IMR-90 (cell line): Measurements from ENCODE around the gene CWC15. TPM values are rescaled to one million over a fixed set of nuclear protein-coding genes. Genes with fewer than 3 reads are reported as not detected.

Experiments
- ATAC-seq: fragments of 200-7000 bp; cut with Tn5 transposase; 2 replicates; pipeline ENCODE4 v1.9.1; 2020; ENCODE audit warnings: low read depth, mild to moderate bottlenecking, moderate library complexity
- BruUV-seq: library from RNA; stranded (reverse); fragments of 400-500 nt; replicated peaks from 2 replicates; lab custom pipeline; 2021; lab: Mats Ljungman, UMichigan
- CTCF ChIA-PET: fragments of 300-600 bp; formaldehyde crosslinking; extraction: SDS; loops from one replicate; lab custom pipeline; 2021; ENCODE audit warnings: antibody characterized with exemption; lab: Yijun Ruan, JAX
- POLR2A ChIA-PET: fragments of 300-600 bp; sonication (Branson Sonifier 250); formaldehyde crosslinking; loops from one replicate; lab custom pipeline; 2022; ENCODE audit warnings: antibody characterized with exemption; ENCODE audit not compliant: unreplicated experiment; lab: Charles Lee
- DNase-seq: peaks from one replicate; pipeline ENCODE4 v3.0.0; 2013
- H2AFZ ChIP-seq: replicated peaks from 2 replicates; pipeline ENCODE3; 2013; ENCODE audit warnings: low read length, mild to moderate bottlenecking; ENCODE audit not compliant: poor library complexity
- H2AK5ac ChIP-seq: 2 replicates; pipeline ENCODE4 v1.6.1; 2013; ENCODE audit warnings: low read depth, low read length, inconsistent platforms
- H2AK9ac ChIP-seq: replicated peaks from 2 replicates; pipeline ENCODE3; 2013; ENCODE audit warnings: mild to moderate bottlenecking, low read depth, low read length, moderate library complexity; ENCODE audit not compliant: poor library complexity
- H2BK120ac ChIP-seq: 2 replicates; pipeline ENCODE4 v1.6.1; 2013; ENCODE audit warnings: low read depth, low read length, inconsistent platforms
- H2BK15ac ChIP-seq: 3 replicates; pipeline ENCODE4 v1.6.1; 2013; ENCODE audit warnings: low read depth, low read length, inconsistent platforms
- H2BK20ac ChIP-seq: 2 replicates; pipeline ENCODE4 v1.6.1; 2013; ENCODE audit warnings: low read depth, mild to moderate bottlenecking, inconsistent platforms, low read length, moderate library complexity
- H2BK5ac ChIP-seq: 2 replicates; pipeline ENCODE4 v1.6.1; 2013; ENCODE audit warnings: mild to moderate bottlenecking, low read depth, low read length, inconsistent platforms; ENCODE audit not compliant: poor library complexity, severe bottlenecking
- H3K14ac ChIP-seq: replicated peaks from 2 replicates; pipeline ENCODE4 v1.6.1; 2013; ENCODE audit warnings: low read depth, low read length, inconsistent platforms
- H3K18ac ChIP-seq: 2 replicates; pipeline ENCODE4 v1.6.1; 2013; ENCODE audit warnings: low read depth, low read length, control low read depth
- H3K23ac ChIP-seq: 2 replicates; pipeline ENCODE4 v1.6.1; 2013; ENCODE audit warnings: low read depth, low read length, inconsistent platforms
- H3K27ac ChIP-seq: 2 replicates; pipeline ENCODE4 v1.5.1; 2013; ENCODE audit warnings: mild to moderate bottlenecking, control low read depth, low read length; ENCODE audit not compliant: insufficient read depth
- H3K27me3 ChIP-seq: 2 replicates; pipeline ENCODE4 v1.6.1; 2013; ENCODE audit warnings: low read length; ENCODE audit not compliant: control insufficient read depth, insufficient read depth
- H3K36me3 ChIP-seq: 2 replicates; pipeline ENCODE4 v1.6.1; 2013; ENCODE audit warnings: low read length, mixed read lengths; ENCODE audit not compliant: control insufficient read depth, insufficient read depth
- H3K4ac ChIP-seq: 2 replicates; pipeline ENCODE4 v1.6.1; 2013; ENCODE audit warnings: low read depth, low read length, inconsistent platforms
- H3K4me1 ChIP-seq: 2 replicates; pipeline ENCODE4 v1.6.1; 2013; ENCODE audit warnings: low read length, mixed read lengths; ENCODE audit not compliant: control insufficient read depth, insufficient read depth
- H3K4me2 ChIP-seq: 2 replicates; pipeline ENCODE4 v1.6.1; 2013; ENCODE audit warnings: low read depth, mild to moderate bottlenecking, control low read depth, low read length, moderate library complexity
- H3K4me3 ChIP-seq: 2 replicates; pipeline ENCODE4 v1.5.1; 2013; ENCODE audit warnings: low read depth, mild to moderate bottlenecking, control low read depth, low read length, moderate library complexity; ENCODE audit not compliant: insufficient read depth
- H3K56ac ChIP-seq: 2 replicates; pipeline ENCODE4 v1.6.1; 2013; ENCODE audit warnings: low read length, inconsistent platforms; ENCODE audit not compliant: insufficient read depth; ENCODE audit errors: extremely low read depth
- H3K79me1 ChIP-seq, 2 experiments: 2 replicates each; pipeline ENCODE4 v1.6.1; 2013; ENCODE audit warnings: low read length in 2 of 2, inconsistent platforms in 1 of 2, low read depth in 1 of 2
- H3K9ac ChIP-seq: 2 replicates; pipeline ENCODE4 v1.6.1; 2013; ENCODE audit warnings: low read depth, low read length, control low read depth
- H3K9me1 ChIP-seq: 2 replicates; pipeline ENCODE4 v1.6.1; 2013; ENCODE audit warnings: low read length, inconsistent platforms; ENCODE audit not compliant: insufficient read depth
- H3K9me3 ChIP-seq: 2 replicates; pipeline ENCODE4 v1.6.1; 2013; ENCODE audit warnings: low read length; ENCODE audit not compliant: control insufficient read depth, insufficient read depth
- H4K20me1 ChIP-seq: 2 replicates; pipeline ENCODE4 v1.6.1; 2013; ENCODE audit warnings: low read length, inconsistent platforms; ENCODE audit not compliant: insufficient read depth
- H4K5ac ChIP-seq: 2 replicates; pipeline ENCODE4 v1.6.1; 2013; ENCODE audit warnings: mild to moderate bottlenecking, low read depth, low read length, control low read depth
- H4K8ac ChIP-seq, 2 experiments: 2 replicates each; pipeline ENCODE4 v1.6.1; 2013; ENCODE audit warnings: low read depth in 2 of 2, low read length in 2 of 2, control low read depth in 1 of 2, inconsistent platforms in 1 of 2
- H4K91ac ChIP-seq: 2 replicates; pipeline ENCODE4 v1.6.1; 2013; ENCODE audit warnings: low read depth, low read length, inconsistent platforms; ENCODE audit not compliant: insufficient read depth
- BHLHE40 ChIP-seq: fragments of 150-350 bp; IDR thresholded peaks from 2 replicates; pipeline ENCODE4 v1.6.1; 2016; ENCODE audit warnings: mild to moderate bottlenecking, low read depth, low read length
- MAFK ChIP-seq: IDR thresholded peaks from 2 replicates; pipeline ENCODE4 v1.6.1; 2012; ENCODE audit warnings: low read depth, low read length, improper control_type of control experiment
- MXI1 ChIP-seq: IDR thresholded peaks from 2 replicates; pipeline ENCODE4 v1.6.1; 2012; ENCODE audit warnings: low read depth, mild to moderate bottlenecking, low read length, moderate library complexity, borderline replicate concordance
- RFX5 ChIP-seq: IDR thresholded peaks from 2 replicates; pipeline ENCODE4 v1.8.0; 2012; ENCODE audit warnings: low read depth, mild to moderate bottlenecking, low read length, moderate library complexity
- SMC3 ChIP-seq: fragments of 150-350 bp; IDR thresholded peaks from 2 replicates; pipeline ENCODE4 v1.6.1; 2016; ENCODE audit warnings: low read depth, mild to moderate bottlenecking, antibody characterized with exemption, low read length, moderate library complexity
- USF2 ChIP-seq: fragments of 150-350 bp; IDR thresholded peaks from 2 replicates; pipeline ENCODE4 v1.6.1; 2017; ENCODE audit warnings: mild to moderate bottlenecking, antibody characterized with exemption, low read length, low read depth
- WGBS, 2 experiments: methylation state at CpG; one replicate each; pipeline versions ENCODE4 v1.1.5 to v1.1.7; 2013; ENCODE audit warnings: missing lambda C conversion rate in 2 of 2; ENCODE audit not compliant: insufficient read length in 1 of 2; ENCODE audit errors: extremely low coverage in 2 of 2; 5-methylcytosine and 5-hydroxymethylcytosine counted together
- dilution Hi-C: fragments of 300-500 bp; cut with HindIII; formaldehyde crosslinking; loops from one replicate; pipeline ENCODE4 v1.14.3; 2018; ENCODE audit warnings: low sequenced_read_pairs; ENCODE audit not compliant: unreplicated experiment
- in situ Hi-C: fragments of 300-500 bp; cut with MboI; formaldehyde crosslinking; loops from 3 replicates; pipeline ENCODE4 v1.14.3; 2019; ENCODE audit warnings: low sequenced_read_pairs, inconsistent platforms, mixed read lengths
- intact Hi-C: fragments of 100-400 bp; cut with micrococcal nuclease; formaldehyde crosslinking; loops from 2 replicates; pipeline ENCODE4 v1.10.0; 2022
- polyA plus RNA-seq, 3 experiments: library from polyadenylated mRNA; depleted of rRNA; stranded (reverse); fragments of >200 nt; gene quantifications; 2 replicates each; pipeline ENCODE4 v1.2.3, GENCODE V29; 2012; ENCODE audit warnings: low replicate concordance in 1 of 3
- total RNA-seq: library from RNA; depleted of rRNA; stranded (reverse); fragments of >200 nt; gene quantifications from 2 replicates; pipeline ENCODE4 v1.2.3, GENCODE V29; 2012

Gene CWC15
- total and polyA plus RNA-seq, 2 of the 4 experiments (the other 2 are of a cell fraction), result 38.4 to 48.6 TPM

DNA sequence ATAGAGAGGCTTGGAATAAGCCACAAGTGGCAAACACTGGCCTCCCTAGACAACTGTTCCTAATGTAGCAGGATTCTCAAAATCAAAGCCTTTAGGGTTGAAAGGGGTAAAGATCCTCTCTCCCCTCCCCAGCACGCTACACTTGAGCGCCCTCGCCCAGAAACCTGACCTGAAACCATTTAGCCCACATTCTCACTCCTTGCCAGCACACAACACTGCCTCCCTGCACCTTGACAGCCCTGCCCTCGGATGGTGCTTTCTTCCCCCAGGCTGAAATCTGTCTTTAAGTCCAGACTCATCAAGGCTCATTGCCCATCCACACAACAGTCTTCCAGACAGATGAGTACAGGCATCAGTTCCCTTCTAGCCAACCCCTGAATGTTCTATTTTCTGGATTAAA lies 26.5 kb downstream of the CWC15 start:
- Histone ChIP-seq H3K18ac (no peak overlapping the region), H3K36me3 (no peaks in the 10 kb centered on the region), H2BK15ac (peak overlapping the region; percentile 45; the same call in 1 of the 3 replicates), H2AK9ac (no peak overlapping the region), H2BK5ac (no peak overlapping the region), H4K20me1 (no peaks in the 10 kb centered on the region), H2AFZ (no peak overlapping the region), H4K5ac (no peak overlapping the region), H3K27ac (no peak overlapping the region), H2BK120ac (peak overlapping the region; percentile 32; the same call in 1 of the 2 replicates), H4K8ac (no peak overlapping the region), H3K4me1 (peaks cover 2% of the 10 kb centered on the region; the same call in 1 of the 2 replicates), H3K79me1 (no peaks in the 10 kb centered on the region), H3K4me3 (no peak overlapping the region), H3K23ac (no peak overlapping the region), H3K9me3 (0 out of 2 replicates have a peak, but pooled peaks cover 2% of the 10 kb centered on the region), H3K56ac (no peak overlapping the region), H4K91ac (0 out of 2 replicates have a peak overlapping the region, but pooled peaks have one; percentile 16), H2BK20ac (peak overlapping the region; percentile 2; the same call in 1 of the 2 replicates), H3K9me1 (peaks cover 2% of the 10 kb centered on the region; the same call in 1 of the 2 replicates), H3K27me3 (no peaks in the 10 kb centered on the region), H3K14ac (no peak overlapping the region; the same call in 1 of the 2 replicates), H2AK5ac (peak overlapping the region; percentile 8; the same call in 1 of the 2 replicates), H3K4ac (no peak overlapping the region), H3K9ac (no peak overlapping the region), H3K4me2 (no peak overlapping the region)
- in situ Hi-C loops (loop anchor here (25.0 kb wide), 1 partner anchor 810 kb away; the partner anchor contains the start of gene PANX1), intact Hi-C loops (no loop called here), dilution Hi-C loops (no loop called here)
- ATAC-seq (no peak), DNase-seq (no peak)
- 90% methylated on average over 2 of the region's 4 CpGs; no CpG with 5 or more reads in 1 of the 2 experiments for WGBS, 2 experiments
- ChIA-PET CTCF (no interaction called here), POLR2A (no interaction called here)
- no TSS peak for BruUV-seq
- TF ChIP-seq USF2 (no peak), SMC3 (no peak), MXI1 (no peak), RFX5 (no peak), MAFK (no peak), BHLHE40 (no peak)
